SHP77 treated with DMSO at 0.1 percent for 48 hours (cell line): ENCODE results near the gene HMCN2.

Experiments used
- DNase-seq: peaks from one replicate; lab custom pipeline; 2025; lab: John Stamatoyannopoulos, UW

HMCN2 gene

DNA sequence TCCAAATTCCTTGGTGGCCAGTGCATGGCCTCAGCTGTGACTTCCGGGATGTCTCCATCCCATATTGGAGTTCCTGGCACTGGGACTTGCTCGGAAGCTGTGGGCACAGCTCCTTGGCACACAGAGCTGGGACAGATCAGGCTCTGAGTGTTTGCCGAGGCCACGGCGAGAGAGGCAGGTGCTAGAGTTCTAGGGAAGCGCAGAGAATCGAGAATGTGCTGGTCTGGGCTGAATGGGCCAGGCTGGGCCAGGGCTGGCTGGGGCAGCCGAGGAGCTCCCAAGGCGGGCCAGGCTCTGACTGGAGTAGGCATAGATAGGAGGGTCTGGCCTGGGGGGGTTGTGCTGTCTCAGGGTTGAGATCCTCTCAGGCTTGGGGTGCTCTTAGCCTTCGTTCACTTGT is 45.4 kb downstream of the HMCN2 start:
- DNase-seq: no peak

DNA sequence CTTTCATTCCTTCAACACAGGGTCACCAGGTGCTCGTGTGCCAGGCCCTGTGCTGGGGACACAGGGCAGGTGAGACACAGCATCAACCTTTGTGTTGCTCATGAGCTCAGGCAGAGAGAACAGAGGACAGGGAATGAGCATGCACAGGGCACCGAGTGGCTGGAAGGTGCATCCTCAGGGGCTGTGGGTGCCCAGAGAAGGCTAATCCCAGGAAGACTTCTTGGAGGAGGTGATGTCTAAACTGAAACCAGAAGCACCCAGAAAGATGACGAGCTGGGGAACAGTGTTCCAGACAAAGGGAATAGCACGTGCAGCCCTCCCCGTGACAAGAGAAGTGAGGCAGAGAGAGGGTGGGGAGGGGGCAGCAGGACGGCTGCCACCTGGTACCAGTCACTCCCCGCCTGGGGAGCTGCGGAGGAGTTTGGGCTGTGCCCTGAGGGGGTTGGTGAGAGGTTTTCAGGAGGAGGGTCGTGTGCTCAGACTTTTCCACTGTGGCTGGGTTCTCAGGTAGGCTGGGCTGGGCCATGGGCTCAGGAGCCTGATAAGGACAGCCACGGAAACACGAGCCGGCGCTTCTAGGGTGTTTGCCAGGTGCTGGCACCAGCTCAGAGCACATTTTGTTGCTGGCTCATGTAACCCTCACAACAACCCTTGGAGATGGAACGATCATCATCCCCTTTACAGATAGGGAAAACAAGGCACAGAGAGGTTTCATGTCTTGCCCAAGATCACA is 46.0 kb downstream of the HMCN2 start:
- DNase-seq: no peak

DNA sequence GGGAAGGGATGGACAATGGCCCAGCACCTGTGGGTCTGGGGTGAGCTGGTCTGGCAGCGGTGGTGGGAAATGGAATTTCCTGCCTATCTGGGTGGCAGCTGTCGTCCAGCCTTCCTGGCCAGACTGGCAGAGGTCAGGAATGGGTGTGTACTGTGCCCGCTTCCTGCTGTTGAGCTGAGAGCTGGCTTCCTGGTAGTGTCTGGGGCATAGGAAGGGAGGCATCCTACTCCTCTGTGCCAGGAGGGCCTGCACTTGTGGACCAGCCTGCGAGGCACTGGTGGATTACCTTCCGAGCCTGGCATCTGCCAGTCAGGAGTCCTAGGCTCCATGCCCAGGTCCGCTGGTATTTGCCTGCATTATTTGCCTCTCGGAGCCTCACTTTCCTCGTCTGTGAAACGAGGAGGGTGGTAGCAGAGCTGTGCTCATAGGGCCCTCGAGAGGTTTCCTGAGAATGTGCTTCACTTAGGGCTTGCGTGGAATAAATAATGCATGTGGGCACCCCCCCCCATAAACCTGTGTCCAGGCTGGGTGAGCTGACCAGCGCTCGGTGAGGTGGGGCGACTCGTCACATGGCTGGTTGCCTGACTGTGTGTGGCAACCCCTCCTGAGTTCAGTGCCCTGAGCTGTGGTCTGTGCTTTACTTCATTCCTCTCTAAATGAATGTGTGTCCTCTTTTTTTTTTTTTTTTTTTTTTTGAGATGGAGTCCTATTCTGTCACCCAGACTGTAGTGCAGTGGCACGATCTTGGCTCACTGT is 47.7 kb downstream of the HMCN2 start:
- no peak for DNase-seq

DNA sequence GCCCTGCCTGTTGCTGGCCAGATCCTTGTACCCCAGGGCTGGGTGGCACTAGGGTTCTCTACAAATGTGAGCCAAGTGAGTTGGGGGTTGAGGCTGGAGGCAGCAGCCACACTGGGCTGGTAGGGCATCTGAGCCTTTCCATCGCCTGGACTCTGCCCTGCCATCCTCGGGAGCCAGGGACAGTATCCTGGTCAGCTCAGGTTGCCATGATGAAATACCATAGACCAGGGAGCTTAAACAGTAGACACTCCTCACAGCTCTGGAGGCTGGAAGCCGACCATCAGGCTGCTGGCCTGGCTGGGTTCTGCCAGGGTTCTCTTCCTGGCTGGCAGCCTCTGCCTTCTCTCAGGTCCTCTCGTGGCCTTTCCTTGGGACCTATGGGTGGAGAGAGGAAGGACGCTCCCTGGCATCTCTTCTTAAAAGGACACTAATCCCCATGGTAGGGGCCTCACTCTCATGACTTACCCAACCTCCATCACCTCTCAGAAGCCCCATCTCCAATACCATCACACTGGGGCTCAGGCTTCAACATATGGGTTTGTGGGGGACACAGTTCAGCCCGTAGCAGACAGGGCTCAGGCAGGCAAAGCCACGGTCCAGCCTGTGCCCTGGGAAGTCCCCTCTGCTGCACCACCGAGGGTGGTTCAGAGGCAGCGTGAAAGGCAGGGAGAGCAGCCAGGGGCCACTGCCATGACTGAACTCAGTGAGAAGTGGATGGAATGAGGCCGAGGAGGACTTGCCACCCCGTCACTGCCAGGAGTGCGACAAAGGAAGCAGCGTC is 50.1 kb downstream of the HMCN2 start:
- DNase-seq: no peak

DNA sequence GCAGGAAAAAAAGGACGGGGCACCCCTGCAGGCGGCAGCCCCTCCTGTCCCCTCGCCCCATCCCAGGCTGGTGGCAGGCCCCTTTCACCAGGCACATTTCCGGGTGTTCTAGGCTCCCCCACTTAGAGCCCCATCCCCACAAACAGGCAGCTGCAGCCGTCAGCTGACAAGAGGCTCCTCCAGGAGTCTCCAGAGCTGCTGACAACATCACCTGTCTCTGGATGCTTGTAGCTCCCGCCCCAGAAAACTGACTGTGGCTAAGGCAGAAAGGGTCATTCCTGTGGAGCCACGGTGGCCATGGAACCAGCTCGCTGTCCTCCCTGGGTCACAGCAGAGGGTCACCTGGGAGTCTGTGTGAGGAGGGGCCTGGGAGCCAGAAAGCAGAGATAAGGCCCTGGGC is 50.9 kb downstream of the HMCN2 start:
- DNase-seq: no peak

DNA sequence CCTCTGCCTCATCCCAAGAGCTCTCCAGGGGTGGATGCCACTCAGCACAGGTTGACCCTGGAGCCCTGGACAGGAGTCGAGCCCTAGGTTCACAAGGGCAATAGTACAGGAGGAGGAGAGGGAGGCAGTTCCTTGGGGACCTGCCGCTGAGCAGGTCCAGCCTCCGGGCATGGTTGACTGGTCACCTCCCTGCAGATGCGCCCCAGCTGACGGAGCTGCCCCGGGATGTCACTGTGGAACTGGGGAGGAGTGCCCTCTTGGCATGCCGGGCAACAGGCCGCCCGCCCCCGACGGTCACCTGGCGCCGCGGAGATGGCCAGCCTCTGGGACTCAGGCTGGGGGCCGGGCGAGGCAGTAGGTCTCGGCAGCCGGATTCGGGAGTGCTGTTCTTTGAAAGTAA is 53.7 kb downstream of the HMCN2 start:
- DNase-seq: no peak

DNA sequence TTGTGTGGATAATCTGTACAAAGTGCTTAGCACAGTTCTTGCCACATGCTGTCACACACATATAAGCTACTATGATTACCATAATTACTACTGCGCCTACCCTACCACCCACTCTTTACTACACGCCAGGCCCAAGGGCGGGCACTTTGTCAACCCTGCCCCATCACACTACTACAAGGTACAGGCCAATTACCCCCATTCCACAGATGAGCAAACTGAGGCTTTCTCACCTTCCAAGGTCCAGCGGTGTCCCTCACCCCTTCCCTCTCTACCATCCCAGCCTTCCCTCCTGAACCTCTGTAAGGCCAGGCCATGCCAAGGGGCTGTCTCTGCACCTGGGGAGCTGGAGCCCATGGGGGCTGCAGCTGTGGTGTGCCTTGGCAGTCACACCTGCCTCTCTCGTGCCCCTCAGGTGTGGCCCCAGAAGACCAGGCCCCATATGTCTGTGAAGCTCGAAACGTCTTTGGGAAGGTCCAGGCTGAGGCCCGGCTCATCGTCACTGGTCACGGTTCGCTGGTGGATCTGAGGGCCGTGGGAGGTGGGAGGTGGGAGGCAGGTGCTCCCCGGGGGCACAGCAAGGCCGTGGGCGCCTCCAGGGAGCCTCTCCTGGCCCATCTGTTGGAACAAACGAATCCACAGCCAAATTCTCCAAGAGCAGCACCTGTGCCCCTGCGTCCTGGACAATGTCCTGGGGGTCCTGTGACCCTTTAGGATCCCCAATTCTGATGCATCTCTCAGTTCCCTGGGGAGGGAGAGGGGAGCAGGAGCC is 54.6 kb downstream of the HMCN2 start:
- no peak for DNase-seq

DNA sequence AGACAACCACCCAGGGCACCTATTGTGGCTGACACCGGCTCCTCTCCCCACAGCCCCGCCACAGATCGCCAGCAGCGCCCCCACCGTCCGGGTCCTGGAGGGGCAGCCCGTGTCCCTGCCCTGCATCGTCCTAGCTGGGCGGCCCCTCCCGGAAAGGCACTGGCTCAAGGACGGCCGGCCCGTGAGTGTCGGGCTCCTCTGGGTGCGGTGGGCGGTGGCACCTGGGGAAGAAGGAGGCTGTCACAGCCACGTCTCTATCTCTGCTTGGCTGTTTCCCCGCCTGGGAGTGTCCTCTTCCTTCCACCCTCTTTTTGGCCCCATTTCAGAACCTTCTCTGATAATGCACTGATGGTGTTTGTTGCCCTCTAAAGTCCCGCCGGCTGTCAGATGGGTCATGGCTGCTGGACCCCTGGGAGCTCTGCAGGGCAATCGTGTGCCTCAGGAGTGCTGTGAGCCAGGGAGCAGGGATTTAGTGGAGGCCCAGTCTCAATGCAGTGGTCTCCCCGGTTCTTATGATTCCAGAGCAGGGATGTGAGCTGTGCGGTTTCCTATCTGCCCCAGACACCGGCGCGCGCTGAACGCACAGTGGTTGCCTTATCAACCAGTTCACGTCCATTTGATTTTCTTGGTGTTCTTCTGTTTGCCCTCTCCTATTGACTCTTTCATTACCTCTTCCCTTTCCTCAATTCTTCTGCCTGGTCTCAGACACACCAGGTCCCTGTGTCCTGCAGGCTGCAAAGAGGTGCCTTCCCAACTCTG is 55.3 kb downstream of the HMCN2 start:
- no peak for DNase-seq

DNA sequence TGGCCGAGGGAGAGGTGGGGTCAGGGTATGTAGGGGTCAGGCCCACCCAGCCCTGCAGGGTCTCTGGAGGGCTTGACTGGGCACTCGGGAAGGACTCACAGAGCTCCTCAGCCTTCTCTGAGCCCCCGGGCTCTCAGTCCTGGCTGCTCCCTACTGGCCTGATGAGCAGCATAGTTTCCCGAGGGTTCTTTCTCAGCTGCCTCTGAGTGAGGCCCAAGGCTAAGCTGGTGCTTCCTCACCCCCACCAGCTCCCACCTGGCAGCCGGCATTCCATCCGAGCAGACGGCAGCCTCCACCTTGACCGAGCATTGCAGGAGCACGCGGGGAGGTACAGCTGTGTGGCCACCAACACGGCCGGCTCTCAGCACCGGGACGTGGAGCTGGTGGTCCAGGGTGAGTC is 56.0 kb downstream of the HMCN2 start:
- no peak for DNase-seq

DNA sequence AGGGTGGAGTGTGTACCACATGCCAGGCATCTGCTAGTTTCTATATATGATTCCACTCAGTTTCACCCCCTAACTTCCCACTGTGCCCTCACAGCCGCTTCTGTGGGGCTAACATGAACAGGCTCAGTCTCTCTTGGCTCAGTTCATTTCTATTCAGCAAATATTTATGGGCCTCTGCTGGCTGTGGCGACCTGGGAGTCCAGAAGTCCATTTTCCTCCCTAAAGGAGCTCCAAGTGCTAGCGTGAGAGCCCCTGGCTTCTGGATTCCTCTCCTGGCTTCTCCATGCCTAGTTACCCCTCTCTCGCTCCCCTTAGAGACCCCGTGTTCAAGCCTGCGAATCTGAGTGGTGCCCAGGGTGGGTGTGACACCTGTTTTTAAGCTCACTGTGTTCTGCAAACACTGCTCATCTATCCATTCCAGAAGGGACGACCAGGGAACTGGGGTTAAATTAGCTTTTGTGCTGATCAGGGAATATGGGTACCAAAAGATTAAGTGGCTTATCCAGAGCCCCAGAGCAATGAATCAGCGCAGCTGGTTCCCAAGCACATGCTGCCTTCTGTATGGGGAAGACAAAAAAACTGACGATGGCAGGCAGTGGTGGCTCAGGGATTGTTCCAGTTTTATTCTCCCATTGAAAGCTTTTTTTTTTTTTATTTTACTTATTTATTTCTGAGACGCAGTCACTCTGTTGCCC is 57.6 kb downstream of the HMCN2 start:
- DNase-seq: no peak

DNA sequence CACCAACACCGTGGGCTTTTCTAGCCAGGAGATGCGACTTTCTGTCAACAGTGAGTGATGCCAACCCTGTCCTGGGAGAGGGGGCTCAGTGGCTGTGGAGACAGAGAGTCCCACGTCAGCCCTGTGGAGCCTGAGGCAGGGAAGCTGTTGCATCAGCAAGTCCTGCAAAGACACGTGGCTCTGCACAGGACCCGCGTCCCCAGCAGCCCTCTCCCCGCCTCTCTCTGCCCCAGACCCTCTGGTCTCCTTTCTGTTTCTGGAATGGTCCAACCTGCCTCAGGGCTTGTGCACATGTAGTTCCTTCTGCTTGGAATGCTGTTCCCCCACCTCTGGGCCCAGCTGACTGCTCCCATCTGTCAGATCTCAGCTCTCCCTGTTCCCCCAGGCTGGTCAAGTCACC is 60.4 kb downstream of the HMCN2 start:
- DNase-seq: no peak

DNA sequence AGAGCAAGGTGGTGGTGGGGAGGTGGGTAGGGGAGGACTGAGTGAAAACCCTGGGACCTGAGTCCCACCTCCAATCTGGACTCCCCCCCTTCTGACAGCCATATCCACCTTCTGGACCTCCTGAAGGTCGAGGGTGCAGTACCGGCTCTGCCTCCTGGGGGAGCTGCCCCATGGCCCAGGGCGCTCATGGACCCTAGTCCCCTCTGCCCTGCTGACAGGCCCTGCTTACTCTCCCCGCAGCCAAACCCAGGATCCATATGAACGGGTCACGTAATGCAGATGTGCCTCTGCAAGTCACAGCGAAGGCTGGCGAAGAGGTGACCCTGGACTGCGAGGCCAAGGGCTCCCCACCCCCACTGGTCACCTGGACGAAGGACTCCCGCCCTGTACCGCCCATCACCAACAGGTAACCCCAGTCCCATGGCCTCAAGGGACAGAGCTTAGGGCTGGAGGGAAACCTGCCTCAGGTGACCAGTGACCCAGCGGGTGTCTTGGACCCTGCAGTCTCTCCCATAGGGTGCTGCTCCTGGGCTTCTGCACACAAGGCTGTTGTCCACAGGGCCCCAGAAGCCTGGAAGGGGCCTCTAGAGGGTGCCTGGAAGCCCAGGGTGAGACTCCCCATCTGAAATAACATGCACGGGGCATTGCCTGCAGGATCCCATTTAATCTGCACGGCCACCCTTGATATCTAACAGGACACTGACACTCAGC is 61.7 kb downstream of the HMCN2 start:
- no peak for DNase-seq

DNA sequence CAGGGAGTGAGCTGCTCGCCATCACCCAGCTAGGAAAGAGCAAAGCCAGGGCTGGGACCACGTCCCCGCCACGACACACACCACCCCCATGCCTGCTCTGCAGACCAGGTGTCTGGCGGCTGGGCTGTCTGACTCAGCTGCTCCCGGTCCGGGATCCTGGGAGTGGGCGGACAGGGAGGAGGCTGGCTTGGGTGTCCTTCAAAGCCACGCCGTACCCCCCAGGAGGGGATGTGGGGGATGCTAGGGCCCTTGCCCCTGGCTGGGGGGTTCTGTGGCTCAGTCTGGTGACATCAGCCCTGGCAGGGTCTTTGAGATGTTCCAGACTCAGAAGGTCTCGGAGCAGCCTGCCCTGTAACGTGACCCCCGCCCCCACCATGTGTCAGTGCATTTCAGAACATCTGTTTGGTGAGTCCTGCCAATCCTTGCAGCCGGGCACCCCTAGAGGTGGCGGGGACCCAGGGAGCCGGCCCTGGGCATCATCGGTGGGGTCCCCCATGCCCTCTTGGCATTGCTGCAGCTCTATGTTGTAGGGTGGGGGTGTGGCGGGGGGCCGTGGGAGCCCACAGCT is 62.3 kb downstream of the HMCN2 start:
- DNase-seq: no peak

DNA sequence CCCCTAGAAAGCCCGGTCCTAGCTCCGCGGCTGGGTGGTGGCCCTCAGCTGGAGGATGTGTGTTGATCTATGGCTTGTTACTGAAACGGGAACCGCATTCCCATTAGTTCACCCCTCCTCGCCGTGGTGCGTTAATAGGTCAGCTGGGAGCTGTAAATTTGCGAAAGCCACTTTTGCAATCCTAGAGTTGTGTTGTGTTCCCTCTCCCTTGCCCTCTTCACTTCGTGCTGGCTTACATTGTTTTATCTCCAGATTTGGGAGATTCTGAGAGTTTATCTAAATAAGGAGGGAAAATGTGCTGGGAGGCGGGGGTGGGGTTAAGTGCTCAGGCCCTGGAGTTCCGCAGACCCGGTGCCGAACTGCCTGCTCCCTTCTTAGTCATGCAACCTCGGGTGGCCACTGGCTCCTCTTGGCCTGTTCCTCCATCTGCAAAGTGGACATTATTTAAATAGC is 62.8 kb downstream of the HMCN2 start:
- no peak for DNase-seq

DNA sequence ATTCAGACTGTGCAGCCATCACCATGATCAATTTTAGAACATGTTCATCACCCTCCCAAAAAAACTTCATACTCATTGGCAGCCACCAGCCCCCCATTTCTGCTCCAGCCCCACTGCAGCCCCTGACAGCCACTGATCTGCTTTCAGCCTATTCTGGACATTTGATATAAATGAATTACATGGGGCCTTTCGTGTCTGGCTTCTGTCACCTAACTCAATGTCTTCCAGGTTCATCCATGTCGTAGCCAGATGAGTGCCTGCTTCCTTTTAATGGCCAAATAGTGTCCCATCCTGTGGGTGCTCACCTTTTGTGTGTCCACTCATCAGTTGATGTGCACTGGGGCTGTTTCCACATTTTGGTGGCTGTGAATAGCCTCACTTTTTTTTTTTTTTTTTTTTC is 63.5 kb downstream of the HMCN2 start:
- DNase-seq: no peak

DNA sequence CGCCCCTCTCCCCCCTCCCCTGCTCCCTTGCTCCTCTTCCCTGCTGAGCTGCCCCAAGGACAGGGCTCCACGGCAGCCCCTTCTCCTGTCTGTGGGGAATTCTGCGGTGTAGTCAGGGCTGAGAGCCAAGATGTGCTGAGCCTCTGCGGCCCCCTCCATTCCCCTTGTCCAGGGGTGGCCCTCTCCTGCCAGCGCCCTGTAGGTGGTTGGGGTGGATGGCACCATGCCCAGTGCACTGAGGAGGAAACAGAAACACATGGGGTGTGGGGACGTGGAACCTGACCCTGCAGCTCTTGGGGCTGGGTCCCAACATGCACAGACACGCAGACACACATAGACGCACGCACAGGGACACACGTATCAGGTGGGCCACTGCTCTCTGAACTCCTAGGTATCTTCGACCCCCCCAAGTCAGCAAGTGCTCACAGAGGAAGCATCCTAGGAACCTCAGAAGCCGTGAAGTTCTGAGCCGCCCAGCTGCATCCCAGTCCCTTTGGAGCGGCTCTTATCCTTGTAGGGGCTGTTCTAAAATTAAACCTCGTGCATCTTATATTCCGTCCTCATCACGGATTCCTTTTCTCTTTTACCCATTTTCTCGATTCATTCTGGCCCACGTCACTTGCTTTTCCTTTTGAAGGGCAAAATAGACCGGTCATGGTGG is 64.8 kb downstream of the HMCN2 start:
- DNase-seq: no peak

DNA sequence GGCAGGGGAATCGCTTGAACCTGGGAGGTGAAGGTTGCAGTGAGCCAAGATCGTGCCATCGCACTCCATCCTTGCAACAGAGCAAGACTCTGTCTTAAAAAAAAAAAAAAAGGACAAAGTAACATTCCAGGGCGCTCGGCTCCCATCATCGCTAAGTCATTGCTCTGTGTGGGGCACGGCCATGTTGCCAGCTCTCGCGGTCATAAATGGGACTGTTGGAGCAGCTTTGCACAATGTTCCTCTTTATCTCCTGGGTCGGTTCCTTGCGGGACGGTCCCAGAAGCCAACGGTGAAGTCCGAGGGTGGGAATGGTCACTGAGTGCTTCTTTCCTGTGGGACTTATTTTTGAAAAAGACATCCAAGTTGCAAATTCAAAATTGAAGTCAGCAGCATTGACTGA is 65.5 kb downstream of the HMCN2 start:
- DNase-seq: no peak

DNA sequence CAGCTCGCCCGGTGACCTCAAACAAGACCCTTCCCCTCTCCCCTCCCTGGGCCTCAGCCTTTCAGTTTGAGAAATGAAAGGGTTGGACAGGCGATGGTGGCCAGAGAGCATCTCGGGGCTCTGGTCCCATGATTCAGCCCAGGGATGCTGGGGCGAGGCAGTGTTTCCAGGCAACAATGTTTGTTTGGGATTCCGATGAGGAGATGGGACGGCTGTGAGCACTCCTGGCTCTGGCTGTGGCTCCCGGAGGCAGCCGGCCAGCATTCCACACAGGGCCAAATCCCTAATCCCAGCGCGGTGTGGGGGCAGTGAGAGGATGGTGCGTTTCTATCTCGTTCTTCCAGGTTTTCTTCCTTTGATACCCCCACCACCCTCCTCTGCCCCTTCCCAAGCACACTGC is 66.0 kb downstream of the HMCN2 start:
- no peak for DNase-seq

DNA sequence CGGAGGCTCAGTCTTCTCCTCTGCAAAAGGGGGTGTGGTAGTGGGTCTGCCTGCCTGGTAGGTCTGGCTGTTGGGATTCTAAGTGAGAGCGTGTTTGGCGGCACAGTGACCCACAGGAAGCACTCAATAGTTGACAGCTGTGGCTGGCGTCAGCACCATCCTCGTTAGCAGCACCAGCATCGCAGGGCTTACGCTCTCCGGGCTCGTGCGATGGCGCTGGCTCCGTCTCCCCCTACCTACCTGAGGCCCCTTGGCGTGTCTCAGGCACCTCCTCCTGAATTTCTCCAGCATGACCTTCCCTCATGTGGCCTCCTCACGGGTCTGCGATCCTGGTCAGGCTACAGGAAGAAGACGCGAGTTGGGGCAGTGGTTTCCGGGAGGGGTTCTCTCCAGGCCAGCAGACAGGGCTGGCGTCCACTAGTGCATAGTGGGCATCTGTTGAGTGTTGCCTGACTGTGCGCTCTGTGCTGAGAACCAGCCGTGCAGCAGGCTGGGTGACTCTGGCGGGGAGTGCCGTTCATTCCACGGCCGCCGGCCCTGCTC is 66.9 kb downstream of the HMCN2 start:
- DNase-seq: no peak
